GM13976 (cell line): ENCODE data around the gene IL17RB.

Experiments used
- DNase-seq: peaks from one replicate; pipeline ENCODE4 v3.0.0; 2012; ENCODE audit warnings: low spot score
- in situ Hi-C: fragments of 300-500 bp; cut with MboI; formaldehyde crosslinking; loops from one replicate; pipeline ENCODE4 v1.12.0; 2022; ENCODE audit warnings: low sequenced_read_pairs, mixed read lengths, inconsistent platforms; ENCODE audit not compliant: unreplicated experiment
- TF ChIP-seq, protein P1 (sequence below): IDR thresholded peaks from 2 replicates; pipeline ENCODE4 v1.5.1; 2012; ENCODE audit warnings: borderline replicate concordance, mild to moderate bottlenecking; ENCODE audit not compliant: insufficient read depth; ENCODE audit errors: extremely low read depth, missing control alignments, control extremely low read depth

IL17RB gene

GRCh38 chr3:53888232-53888631 lies 41.9 kb downstream of the IL17RB start:
- in situ Hi-C loops = no loop called here
- no peak for DNase-seq
- TF ChIP-seq, protein P1, sequence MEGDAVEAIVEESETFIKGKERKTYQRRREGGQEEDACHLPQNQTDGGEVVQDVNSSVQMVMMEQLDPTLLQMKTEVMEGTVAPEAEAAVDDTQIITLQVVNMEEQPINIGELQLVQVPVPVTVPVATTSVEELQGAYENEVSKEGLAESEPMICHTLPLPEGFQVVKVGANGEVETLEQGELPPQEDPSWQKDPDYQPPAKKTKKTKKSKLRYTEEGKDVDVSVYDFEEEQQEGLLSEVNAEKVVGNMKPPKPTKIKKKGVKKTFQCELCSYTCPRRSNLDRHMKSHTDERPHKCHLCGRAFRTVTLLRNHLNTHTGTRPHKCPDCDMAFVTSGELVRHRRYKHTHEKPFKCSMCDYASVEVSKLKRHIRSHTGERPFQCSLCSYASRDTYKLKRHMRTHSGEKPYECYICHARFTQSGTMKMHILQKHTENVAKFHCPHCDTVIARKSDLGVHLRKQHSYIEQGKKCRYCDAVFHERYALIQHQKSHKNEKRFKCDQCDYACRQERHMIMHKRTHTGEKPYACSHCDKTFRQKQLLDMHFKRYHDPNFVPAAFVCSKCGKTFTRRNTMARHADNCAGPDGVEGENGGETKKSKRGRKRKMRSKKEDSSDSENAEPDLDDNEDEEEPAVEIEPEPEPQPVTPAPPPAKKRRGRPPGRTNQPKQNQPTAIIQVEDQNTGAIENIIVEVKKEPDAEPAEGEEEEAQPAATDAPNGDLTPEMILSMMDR = no peak

DNA sequence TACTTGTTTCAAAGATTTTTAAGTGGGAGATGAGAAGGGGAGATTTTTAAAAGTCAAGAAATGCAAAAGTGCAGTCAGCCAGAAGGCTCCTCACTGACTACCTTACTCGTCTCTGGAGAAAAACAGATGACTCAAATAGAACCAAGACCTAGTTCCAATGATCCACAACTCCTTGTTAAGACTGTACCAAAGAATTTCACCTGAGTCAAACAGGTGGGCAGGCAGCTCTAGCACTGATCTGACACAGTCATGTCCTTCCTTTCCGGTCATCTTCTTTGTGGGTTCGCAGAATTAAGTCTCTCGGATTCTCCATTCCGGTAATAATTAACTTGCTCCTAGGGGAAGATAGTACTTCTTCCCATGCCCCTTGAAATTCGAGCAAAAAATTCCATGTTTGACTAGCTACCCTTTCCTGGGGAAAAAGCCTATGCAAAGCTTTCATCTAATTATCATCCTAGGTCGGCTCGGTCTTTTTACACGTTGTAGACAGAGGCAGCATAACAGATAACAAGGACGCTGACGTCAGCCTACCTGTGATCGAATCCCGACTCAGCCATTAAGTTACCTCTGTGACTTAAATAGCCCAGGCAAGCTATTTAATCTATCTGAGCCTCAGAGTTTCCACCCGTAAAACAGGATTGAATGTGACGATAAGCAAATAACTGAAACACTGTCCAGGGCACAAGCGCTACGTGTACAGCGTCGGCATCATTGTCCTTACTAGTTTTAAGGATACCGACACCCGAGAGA lies 44.5 kb downstream of the IL17RB start:
- DNase-seq = peak; percentile 31
- TF ChIP-seq, protein P1 = no peak
- in situ Hi-C loops = no loop called here

GRCh38 chr3:53891497-53892285 lies 45.3 kb downstream of the IL17RB start, which contains the start of gene SELENOK:
TSS of gene SELENOK (minus strand) at chr3:53891859.
- TF ChIP-seq, protein P1 = no peak
- in situ Hi-C loops = no loop called here
- peak; percentile 92 for DNase-seq

DNA sequence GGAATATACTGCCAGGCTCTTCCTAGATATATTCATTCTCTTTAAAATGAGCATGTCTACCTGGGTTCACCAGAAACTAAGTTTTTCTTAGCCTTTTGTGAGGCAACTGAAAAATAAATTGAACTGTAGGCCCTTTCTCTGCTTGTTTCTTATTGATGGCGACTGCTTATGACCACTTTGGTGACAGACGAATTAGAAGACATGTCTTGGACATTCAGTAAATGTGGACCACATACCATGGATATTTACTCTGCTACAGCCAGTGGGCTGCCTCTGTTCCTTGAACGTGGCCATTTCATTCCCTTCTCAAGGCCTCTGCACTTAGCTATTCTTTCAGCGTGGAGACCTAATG lies 45.9 kb downstream of the IL17RB start:
- TF ChIP-seq, protein P1 = no peak
- in situ Hi-C loops = no loop called here
- no peak for DNase-seq

GRCh38 chr3:53899750-53900149 lies 53.4 kb downstream of the IL17RB start:
- TF ChIP-seq, protein P1 = no peak
- no peak for DNase-seq
- in situ Hi-C loops = no loop called here

DNA sequence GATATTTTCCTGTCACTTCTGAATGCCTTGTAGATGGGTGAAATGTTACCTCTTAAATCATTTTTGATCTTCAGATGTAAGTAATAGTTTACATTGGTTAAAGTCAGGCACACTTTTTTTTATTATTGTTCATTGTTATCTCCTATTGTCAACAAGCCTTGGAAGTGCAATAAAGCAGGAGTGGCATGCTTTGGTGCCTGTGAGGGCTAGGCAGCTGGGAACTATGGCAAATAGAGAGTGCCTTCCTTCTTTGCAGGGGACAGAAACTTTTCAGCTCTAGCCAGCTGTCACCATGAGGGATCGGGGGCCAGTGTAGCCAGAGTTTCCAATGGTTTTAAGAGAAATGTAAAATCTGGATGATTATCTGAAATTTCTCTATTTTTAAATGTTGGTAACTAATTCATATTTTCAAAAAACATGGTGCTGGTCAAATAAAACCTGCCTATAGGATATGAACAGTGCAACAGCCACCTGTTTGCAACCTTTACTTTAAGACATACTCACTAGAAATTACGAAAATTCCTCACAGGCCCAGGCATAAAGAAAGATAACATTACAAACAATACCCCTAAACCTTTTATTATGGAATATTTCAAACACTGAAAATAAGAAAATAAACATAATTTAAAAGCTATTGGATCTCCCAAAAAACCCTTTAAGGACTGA lies 54.4 kb downstream of the IL17RB start:
- in situ Hi-C loops = no loop called here
- TF ChIP-seq, protein P1 = no peak
- no peak for DNase-seq
